Measurements from ENCODE around the gene ZDHHC4.

- TF ChIP-seq, protein P1, sequence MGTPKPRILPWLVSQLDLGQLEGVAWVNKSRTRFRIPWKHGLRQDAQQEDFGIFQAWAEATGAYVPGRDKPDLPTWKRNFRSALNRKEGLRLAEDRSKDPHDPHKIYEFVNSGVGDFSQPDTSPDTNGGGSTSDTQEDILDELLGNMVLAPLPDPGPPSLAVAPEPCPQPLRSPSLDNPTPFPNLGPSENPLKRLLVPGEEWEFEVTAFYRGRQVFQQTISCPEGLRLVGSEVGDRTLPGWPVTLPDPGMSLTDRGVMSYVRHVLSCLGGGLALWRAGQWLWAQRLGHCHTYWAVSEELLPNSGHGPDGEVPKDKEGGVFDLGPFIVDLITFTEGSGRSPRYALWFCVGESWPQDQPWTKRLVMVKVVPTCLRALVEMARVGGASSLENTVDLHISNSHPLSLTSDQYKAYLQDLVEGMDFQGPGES (IDR thresholded peaks at IDR 0.05) = no peak
- TF ChIP-seq, protein P2, sequence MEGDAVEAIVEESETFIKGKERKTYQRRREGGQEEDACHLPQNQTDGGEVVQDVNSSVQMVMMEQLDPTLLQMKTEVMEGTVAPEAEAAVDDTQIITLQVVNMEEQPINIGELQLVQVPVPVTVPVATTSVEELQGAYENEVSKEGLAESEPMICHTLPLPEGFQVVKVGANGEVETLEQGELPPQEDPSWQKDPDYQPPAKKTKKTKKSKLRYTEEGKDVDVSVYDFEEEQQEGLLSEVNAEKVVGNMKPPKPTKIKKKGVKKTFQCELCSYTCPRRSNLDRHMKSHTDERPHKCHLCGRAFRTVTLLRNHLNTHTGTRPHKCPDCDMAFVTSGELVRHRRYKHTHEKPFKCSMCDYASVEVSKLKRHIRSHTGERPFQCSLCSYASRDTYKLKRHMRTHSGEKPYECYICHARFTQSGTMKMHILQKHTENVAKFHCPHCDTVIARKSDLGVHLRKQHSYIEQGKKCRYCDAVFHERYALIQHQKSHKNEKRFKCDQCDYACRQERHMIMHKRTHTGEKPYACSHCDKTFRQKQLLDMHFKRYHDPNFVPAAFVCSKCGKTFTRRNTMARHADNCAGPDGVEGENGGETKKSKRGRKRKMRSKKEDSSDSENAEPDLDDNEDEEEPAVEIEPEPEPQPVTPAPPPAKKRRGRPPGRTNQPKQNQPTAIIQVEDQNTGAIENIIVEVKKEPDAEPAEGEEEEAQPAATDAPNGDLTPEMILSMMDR (IDR thresholded peaks at IDR 0.05 in 2 of 3, conservative IDR thresholded peaks at IDR 0.05 in 1 of 3; ENCODE audit: control insufficient read depth in 2 of 3, extremely low read depth in 1 of 3, insufficient read depth in 1 of 3, low read depth in 3 of 3, low read length in 3 of 3) = no peak
- no peak for TF ChIP-seq FOXK2 (IDR thresholded peaks at IDR 0.05)
- peak; percentile 46 for TF ChIP-seq SIX5 (IDR thresholded peaks at IDR 0.05; ENCODE audit: low read depth, low read length, severe bottlenecking)
- no peak for TF ChIP-seq RELA (IDR thresholded peaks at IDR 0.05; ENCODE audit: borderline replicate concordance, partially characterized antibody)
- TF ChIP-seq SPI1 (IDR thresholded peaks at IDR 0.05; ENCODE audit: borderline replicate concordance, insufficient read depth, low read depth, low read length) = no peak
These were observed 30.6 kb upstream of the ZDHHC4 start for GRCh38 chr7:6546498-6547251.
